HepG2 (cell line): ENCODE data around the gene EIF5A. TPM values are rescaled to one million over a fixed set of nuclear protein-coding genes. Genes with fewer than 3 reads are reported as not detected.
A peak's percentile ranks its signal among the peaks of the same experiment; 100 is the strongest.

Experiments
- GTF3A ChIP-seq: sonication (generic); formaldehyde crosslinking; conservative IDR thresholded peaks from 2 replicates; pipeline ENCODE4 v1.4.0; 2020; ENCODE audit warnings: mild to moderate bottlenecking, missing genetic modification reagents
- KDM5A ChIP-seq: fragments of 200-600 bp; sonication (generic); IDR thresholded peaks from 2 replicates; pipeline ENCODE4 v1.7.0; 2018; ENCODE audit warnings: antibody characterized with exemption, mild to moderate bottlenecking, low read length, borderline replicate concordance
- MED1 ChIP-seq: sonication (generic); formaldehyde crosslinking; IDR thresholded peaks from 2 replicates; pipeline ENCODE4 v1.4.0; 2020; ENCODE audit warnings: missing genetic modification reagents
- MYC ChIP-seq: sonication (generic); formaldehyde crosslinking; IDR thresholded peaks from 2 replicates; pipeline ENCODE4 v1.9.0; 2021; ENCODE audit warnings: missing genetic modification reagents, borderline replicate concordance
- NFYC ChIP-seq: IDR thresholded peaks from 2 replicates; pipeline ENCODE4 v1.6.1; 2016; ENCODE audit warnings: missing genetic modification reagents, missing compliant biosample characterization
- RNF219 ChIP-seq: sonication (generic); formaldehyde crosslinking; IDR thresholded peaks from 2 replicates; pipeline ENCODE4 v1.5.0; 2020; ENCODE audit warnings: mild to moderate bottlenecking, missing genetic modification reagents
- SNAPC5 ChIP-seq: sonication (generic); formaldehyde crosslinking; IDR thresholded peaks from 2 replicates; pipeline ENCODE4 v1.8.1; 2023; ENCODE audit warnings: mild to moderate bottlenecking, missing genetic modification reagents, borderline replicate concordance
- SRSF1 ChIP-seq: fragments of 200-400 bp; formaldehyde crosslinking; optimal IDR thresholded peaks from 2 replicates; pipeline ENCODE3; 2017; ENCODE audit warnings: mild to moderate bottlenecking, low read depth, low read length, moderate library complexity
- STAT5B ChIP-seq: sonication (generic); formaldehyde crosslinking; IDR thresholded peaks from 2 replicates; pipeline ENCODE4 v1.4.0; 2020; ENCODE audit warnings: missing genetic modification reagents
- ZNF383 ChIP-seq: sonication (generic); formaldehyde crosslinking; IDR thresholded peaks from 2 replicates; pipeline ENCODE4 v1.4.0; 2020; ENCODE audit warnings: missing genetic modification reagents, mild to moderate bottlenecking, borderline replicate concordance
- ZNF557 ChIP-seq: sonication (generic); formaldehyde crosslinking; IDR thresholded peaks from 2 replicates; pipeline ENCODE4 v1.4.0; 2020; ENCODE audit warnings: missing genetic modification reagents
- ZNF562 ChIP-seq: sonication (generic); formaldehyde crosslinking; IDR thresholded peaks from 2 replicates; pipeline ENCODE4 v1.8.0; 2022; ENCODE audit warnings: missing genetic modification reagents, borderline replicate concordance
- ZNF563 ChIP-seq: sonication (generic); formaldehyde crosslinking; IDR thresholded peaks from 2 replicates; pipeline ENCODE4 v1.8.0; 2022; ENCODE audit warnings: mild to moderate bottlenecking, moderate library complexity, missing genetic modification reagents
- ZNF567 ChIP-seq: sonication (generic); formaldehyde crosslinking; IDR thresholded peaks from 2 replicates; pipeline ENCODE4 v1.8.1; 2023; ENCODE audit warnings: mild to moderate bottlenecking, missing genetic modification reagents, borderline replicate concordance
- ZNF572 ChIP-seq: sonication (generic); formaldehyde crosslinking; IDR thresholded peaks from 2 replicates; pipeline ENCODE4 v1.5.1; 2020; ENCODE audit warnings: mild to moderate bottlenecking, missing genetic modification reagents
- ZNF639 ChIP-seq: conservative IDR thresholded peaks from 2 replicates; pipeline ENCODE4 v1.6.1; 2018; ENCODE audit warnings: missing genetic modification reagents
- ZSCAN29 ChIP-seq: sonication (generic); formaldehyde crosslinking; conservative IDR thresholded peaks from 2 replicates; pipeline ENCODE4 v1.4.0; 2020; ENCODE audit warnings: mild to moderate bottlenecking, missing genetic modification reagents
- polyA plus RNA-seq, 8 experiments: library from polyadenylated mRNA; depleted of rRNA in 3 of 8; stranded (reverse) in 7 of 8; unstranded in 1 of 8; fragments of >200 nt; fragmentation: Illumina TruSeq in 4 of 8; extraction: Trizol in 4 of 8; gene quantifications; 2 replicates each; pipeline versions ENCODE4 v1.2.1 to v1.2.3, GENCODE V29; 2011 to 2016; ENCODE audit warnings: low read depth in 4 of 8, missing spikeins in 1 of 8, mixed read lengths in 1 of 8; ENCODE audit not compliant: insufficient read depth in 1 of 8
- total RNA-seq, 5 experiments: library from RNA; depleted of rRNA; stranded (reverse); fragments of >200 nt; fragmentation: Illumina TruSeq; extraction: Trizol; gene quantifications; 2 replicates each; pipeline ENCODE4 v1.2.3, GENCODE V29; 2016; ENCODE audit warnings: low read depth in 1 of 5
- TF ChIP-seq, protein P1 (sequence below): sonication (generic); formaldehyde crosslinking; IDR thresholded peaks from 2 replicates; pipeline ENCODE4 v1.5.0; 2020; ENCODE audit warnings: missing genetic modification reagents
- TF ChIP-seq, protein P2 (sequence below): fragments of 450-650 bp; IDR thresholded peaks from 2 replicates; pipeline ENCODE4 v1.6.1; 2017; ENCODE audit warnings: mild to moderate bottlenecking
- TF ChIP-seq, protein P3 (sequence below): sonication (generic); formaldehyde crosslinking; IDR thresholded peaks from 2 replicates; pipeline ENCODE4 v1.8.1; 2023; ENCODE audit warnings: mild to moderate bottlenecking, moderate library complexity, missing genetic modification reagents

The EIF5A gene
- total and polyA plus RNA-seq, 2 of the 13 experiments (the other 11 are each of a cell fraction or from before 2014, with no cell fraction given): 319 to 337 TPM

DNA sequence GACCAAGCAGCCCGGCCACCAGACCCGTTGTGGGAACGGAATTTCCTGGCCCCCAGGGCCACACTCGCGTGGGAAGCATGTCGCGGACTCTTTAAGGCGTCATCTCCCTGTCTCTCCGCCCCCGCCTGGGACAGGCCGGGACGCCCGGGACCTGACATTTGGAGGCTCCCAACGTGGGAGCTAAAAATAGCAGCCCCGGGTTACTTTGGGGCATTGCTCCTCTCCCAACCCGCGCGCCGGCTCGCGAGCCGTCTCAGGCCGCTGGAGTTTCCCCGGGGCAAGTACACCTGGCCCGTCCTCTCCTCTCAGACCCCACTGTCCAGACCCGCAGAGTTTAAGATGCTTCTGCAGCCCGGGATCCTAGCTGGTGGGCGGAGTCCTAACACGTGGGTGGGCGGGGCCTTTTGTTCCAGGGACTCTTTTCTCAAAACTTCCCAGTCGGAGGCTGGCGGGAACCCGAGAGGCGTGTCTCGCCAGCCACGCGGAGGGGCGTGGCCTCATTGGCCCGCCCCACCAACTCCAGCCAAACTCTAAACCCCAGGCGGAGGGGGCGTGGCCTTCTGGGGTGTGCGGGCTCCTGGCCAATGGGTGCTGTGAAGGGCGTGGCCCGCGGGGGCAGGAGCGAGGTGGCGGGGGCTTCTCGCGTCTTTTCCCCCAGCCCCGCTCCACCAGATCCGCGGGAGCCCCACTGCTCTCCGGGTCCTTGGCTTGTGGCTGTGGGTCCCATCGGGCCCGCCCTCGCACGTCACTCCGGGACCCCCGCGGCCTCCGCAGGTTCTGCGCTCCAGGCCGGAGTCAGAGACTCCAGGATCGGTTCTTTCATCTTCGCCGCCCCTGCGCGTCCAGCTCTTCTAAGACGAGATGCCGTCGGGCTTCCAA, 26.1 kb upstream of the EIF5A start, which contains the start of gene SLC2A4 (continued):
- no peak for TF ChIP-seq SNAPC5 (CRISPR knock-in tag)
- TF ChIP-seq, protein P1, sequence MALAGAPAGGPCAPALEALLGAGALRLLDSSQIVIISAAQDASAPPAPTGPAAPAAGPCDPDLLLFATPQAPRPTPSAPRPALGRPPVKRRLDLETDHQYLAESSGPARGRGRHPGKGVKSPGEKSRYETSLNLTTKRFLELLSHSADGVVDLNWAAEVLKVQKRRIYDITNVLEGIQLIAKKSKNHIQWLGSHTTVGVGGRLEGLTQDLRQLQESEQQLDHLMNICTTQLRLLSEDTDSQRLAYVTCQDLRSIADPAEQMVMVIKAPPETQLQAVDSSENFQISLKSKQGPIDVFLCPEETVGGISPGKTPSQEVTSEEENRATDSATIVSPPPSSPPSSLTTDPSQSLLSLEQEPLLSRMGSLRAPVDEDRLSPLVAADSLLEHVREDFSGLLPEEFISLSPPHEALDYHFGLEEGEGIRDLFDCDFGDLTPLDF: peak; percentile 71
- TF ChIP-seq GTF3A (CRISPR knock-in tag): no peak
- 0 out of 2 replicates have a peak, but pooled peaks have one; percentile 71 for TF ChIP-seq ZNF572
- no peak for TF ChIP-seq SRSF1
- peak; percentile 68 for TF ChIP-seq NFYC (CRISPR knock-in tag)
- peak; percentile 45; the same call in 1 of the 2 replicates for TF ChIP-seq KDM5A
- TF ChIP-seq ZNF562 (CRISPR knock-in tag): no peak
- TF ChIP-seq ZNF563 (CRISPR knock-in tag): no peak; the same call in none of the 2 replicates
- no peak for TF ChIP-seq ZNF567 (CRISPR knock-in tag)
- peak; percentile 84; the same call in 1 of the 2 replicates for TF ChIP-seq MYC (CRISPR knock-in tag)
- TF ChIP-seq ZNF639 (CRISPR knock-in tag): no peak
- no peak for TF ChIP-seq ZNF557 (CRISPR knock-in tag)
- TF ChIP-seq RNF219 (CRISPR knock-in tag): no peak
- TF ChIP-seq, protein P2, sequence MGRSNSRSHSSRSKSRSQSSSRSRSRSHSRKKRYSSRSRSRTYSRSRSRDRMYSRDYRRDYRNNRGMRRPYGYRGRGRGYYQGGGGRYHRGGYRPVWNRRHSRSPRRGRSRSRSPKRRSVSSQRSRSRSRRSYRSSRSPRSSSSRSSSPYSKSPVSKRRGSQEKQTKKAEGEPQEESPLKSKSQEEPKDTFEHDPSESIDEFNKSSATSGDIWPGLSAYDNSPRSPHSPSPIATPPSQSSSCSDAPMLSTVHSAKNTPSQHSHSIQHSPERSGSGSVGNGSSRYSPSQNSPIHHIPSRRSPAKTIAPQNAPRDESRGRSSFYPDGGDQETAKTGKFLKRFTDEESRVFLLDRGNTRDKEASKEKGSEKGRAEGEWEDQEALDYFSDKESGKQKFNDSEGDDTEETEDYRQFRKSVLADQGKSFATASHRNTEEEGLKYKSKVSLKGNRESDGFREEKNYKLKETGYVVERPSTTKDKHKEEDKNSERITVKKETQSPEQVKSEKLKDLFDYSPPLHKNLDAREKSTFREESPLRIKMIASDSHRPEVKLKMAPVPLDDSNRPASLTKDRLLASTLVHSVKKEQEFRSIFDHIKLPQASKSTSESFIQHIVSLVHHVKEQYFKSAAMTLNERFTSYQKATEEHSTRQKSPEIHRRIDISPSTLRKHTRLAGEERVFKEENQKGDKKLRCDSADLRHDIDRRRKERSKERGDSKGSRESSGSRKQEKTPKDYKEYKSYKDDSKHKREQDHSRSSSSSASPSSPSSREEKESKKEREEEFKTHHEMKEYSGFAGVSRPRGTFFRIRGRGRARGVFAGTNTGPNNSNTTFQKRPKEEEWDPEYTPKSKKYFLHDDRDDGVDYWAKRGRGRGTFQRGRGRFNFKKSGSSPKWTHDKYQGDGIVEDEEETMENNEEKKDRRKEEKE: no peak
- TF ChIP-seq, protein P3, sequence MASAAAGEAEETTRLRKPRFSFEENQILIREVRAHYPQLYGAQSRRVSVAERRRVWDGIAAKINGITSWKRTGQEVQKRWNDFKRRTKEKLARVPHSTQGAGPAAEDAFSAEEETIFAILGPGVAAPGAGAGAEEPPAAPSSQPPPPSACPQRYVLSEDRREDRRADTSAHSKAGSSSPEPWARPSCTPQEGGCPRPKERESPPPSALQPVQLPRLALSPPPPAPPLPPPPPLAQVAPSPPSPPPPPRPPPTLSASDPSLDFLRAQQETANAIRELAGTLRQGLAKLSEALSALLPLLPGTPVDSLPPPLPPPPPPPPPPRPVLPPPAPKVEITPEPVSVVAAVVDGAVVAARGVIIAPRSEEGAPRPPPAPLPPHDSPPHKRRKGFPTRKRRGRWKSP (CRISPR knock-in tag): 0 out of 2 replicates have a peak, but pooled peaks have one; percentile 8
- TF ChIP-seq ZNF383 (CRISPR knock-in tag): no peak
- TF ChIP-seq ZSCAN29: no peak
- no peak for TF ChIP-seq MED1 (CRISPR knock-in tag)
- no peak for TF ChIP-seq STAT5B
